HepG2 (cell line): ENCODE data around the gene CORO7. TPM values are rescaled to one million over a fixed set of nuclear protein-coding genes. Genes with fewer than 3 reads are reported as not detected.
A peak's percentile ranks its signal among the peaks of the same experiment; 100 is the strongest.

ENCODE experiments used
- FOXJ3 ChIP-seq: sonication (generic); formaldehyde crosslinking; IDR thresholded peaks from 2 replicates; pipeline ENCODE4 v1.4.0; 2020; ENCODE audit warnings: missing genetic modification reagents, mild to moderate bottlenecking, borderline replicate concordance
- KAT8 ChIP-seq: IDR thresholded peaks from 2 replicates; pipeline ENCODE4 v1.6.1; 2016; ENCODE audit warnings: missing genetic modification reagents, missing compliant biosample characterization
- MZF1 ChIP-seq: sonication (generic); formaldehyde crosslinking; IDR thresholded peaks from 2 replicates; pipeline ENCODE4 v1.8.1; 2023; ENCODE audit warnings: mild to moderate bottlenecking, missing genetic modification reagents, borderline replicate concordance
- PITX1 ChIP-seq: sonication (generic); formaldehyde crosslinking; IDR thresholded peaks from 2 replicates; pipeline ENCODE4 v1.5.1; 2020; ENCODE audit warnings: mild to moderate bottlenecking, missing genetic modification reagents
- SP140L ChIP-seq: sonication (generic); formaldehyde crosslinking; IDR thresholded peaks from 2 replicates; pipeline ENCODE4 v1.4.0; 2020; ENCODE audit warnings: missing genetic modification reagents, borderline replicate concordance
- TOPORS ChIP-seq: sonication (generic); formaldehyde crosslinking; IDR thresholded peaks from 2 replicates; pipeline ENCODE4 v1.8.0; 2023; ENCODE audit warnings: mild to moderate bottlenecking, missing genetic modification reagents
- XBP1 ChIP-seq: sonication (generic); formaldehyde crosslinking; IDR thresholded peaks from 2 replicates; pipeline ENCODE4 v1.5.0; 2020; ENCODE audit warnings: missing genetic modification reagents
- ZNF331 ChIP-seq: sonication (generic); formaldehyde crosslinking; IDR thresholded peaks from 2 replicates; pipeline ENCODE4 v1.4.0; 2020; ENCODE audit warnings: missing genetic modification reagents
- ZNF501 ChIP-seq: sonication (generic); formaldehyde crosslinking; IDR thresholded peaks from 2 replicates; pipeline ENCODE4 v1.5.1; 2020; ENCODE audit warnings: mild to moderate bottlenecking, moderate library complexity, missing genetic modification reagents
- ZNF782 ChIP-seq: sonication (generic); formaldehyde crosslinking; IDR thresholded peaks from 2 replicates; pipeline ENCODE4 v1.4.0; 2020; ENCODE audit warnings: missing genetic modification reagents, mild to moderate bottlenecking, borderline replicate concordance
- polyA plus RNA-seq, 8 experiments: library from polyadenylated mRNA; depleted of rRNA in 3 of 8; stranded (reverse) in 7 of 8; unstranded in 1 of 8; fragments of >200 nt; fragmentation: Illumina TruSeq in 4 of 8; extraction: Trizol in 4 of 8; gene quantifications; 2 replicates each; pipeline versions ENCODE4 v1.2.1 to v1.2.3, GENCODE V29; 2011 to 2016; ENCODE audit warnings: low read depth in 4 of 8, missing spikeins in 1 of 8, mixed read lengths in 1 of 8; ENCODE audit not compliant: insufficient read depth in 1 of 8
- total RNA-seq, 5 experiments: library from RNA; depleted of rRNA; stranded (reverse); fragments of >200 nt; fragmentation: Illumina TruSeq; extraction: Trizol; gene quantifications; 2 replicates each; pipeline ENCODE4 v1.2.3, GENCODE V29; 2016; ENCODE audit warnings: low read depth in 1 of 5
- TF ChIP-seq, protein P1 (sequence below): sonication (generic); formaldehyde crosslinking; IDR thresholded peaks from 2 replicates; pipeline ENCODE4 v1.9.0; 2021; ENCODE audit warnings: missing genetic modification reagents, mild to moderate bottlenecking, borderline replicate concordance
- TF ChIP-seq, protein P2 (sequence below): sonication (generic); formaldehyde crosslinking; IDR thresholded peaks from 2 replicates; pipeline ENCODE4 v1.4.0; 2020; ENCODE audit warnings: missing genetic modification reagents
- TF ChIP-seq, protein P3 (sequence below): sonication (generic); formaldehyde crosslinking; IDR thresholded peaks from 2 replicates; pipeline ENCODE4 v1.4.0; 2020; ENCODE audit warnings: mild to moderate bottlenecking, missing genetic modification reagents

CORO7 gene
- total and polyA plus RNA-seq, 2 of the 13 experiments (the other 11 are each of a cell fraction or from before 2014, with no cell fraction given): 9.9 to 14.3 TPM

DNA sequence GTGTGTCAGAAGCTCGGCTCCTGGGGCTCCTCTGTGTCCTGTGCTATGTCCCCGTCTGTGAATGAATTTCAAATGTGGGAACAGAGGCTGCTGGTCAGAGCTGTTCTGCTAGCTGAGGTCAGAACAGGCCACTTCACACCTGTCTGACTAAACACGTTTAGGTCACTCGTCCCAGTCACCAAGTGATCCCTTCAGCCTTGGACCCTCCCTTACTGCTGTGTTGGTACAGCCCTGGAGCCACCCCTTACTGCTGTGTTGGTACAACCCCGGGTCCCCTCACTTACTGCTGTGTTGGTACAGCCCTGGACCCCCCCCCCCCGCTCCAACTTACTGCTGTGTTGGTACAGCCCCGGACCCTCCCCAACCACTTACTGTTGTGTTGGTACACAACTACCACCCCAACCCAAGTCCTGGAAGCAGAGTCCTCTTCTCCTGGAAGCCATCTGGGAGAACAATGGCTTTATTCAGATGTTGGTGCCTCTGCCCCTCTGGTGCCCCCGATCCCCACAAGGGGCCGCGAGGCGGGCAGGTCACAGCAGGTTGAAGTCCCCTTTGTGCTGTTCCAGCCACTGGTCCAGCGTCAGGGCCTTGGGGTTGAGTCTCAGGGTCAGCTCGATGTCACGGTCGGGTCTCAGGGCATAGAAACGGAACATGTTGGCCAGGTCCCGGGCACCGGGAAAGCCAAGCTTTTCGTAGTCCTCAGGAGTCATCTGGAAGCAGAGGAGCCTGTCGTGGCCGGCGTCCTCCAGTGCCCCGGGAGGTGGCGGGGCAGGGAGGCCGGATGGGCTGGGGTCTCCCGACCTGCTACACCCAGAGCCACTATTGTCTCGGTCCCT is 45.1 kb upstream of the CORO7 start (continued):
- no peak; the same call in 1 of the 2 replicates for TF ChIP-seq ZNF782 (CRISPR knock-in tag)
- TF ChIP-seq KAT8: peak; percentile 56; the same call in 1 of the 2 replicates
- no peak for TF ChIP-seq MZF1 (CRISPR knock-in tag)
- TF ChIP-seq, protein P1, sequence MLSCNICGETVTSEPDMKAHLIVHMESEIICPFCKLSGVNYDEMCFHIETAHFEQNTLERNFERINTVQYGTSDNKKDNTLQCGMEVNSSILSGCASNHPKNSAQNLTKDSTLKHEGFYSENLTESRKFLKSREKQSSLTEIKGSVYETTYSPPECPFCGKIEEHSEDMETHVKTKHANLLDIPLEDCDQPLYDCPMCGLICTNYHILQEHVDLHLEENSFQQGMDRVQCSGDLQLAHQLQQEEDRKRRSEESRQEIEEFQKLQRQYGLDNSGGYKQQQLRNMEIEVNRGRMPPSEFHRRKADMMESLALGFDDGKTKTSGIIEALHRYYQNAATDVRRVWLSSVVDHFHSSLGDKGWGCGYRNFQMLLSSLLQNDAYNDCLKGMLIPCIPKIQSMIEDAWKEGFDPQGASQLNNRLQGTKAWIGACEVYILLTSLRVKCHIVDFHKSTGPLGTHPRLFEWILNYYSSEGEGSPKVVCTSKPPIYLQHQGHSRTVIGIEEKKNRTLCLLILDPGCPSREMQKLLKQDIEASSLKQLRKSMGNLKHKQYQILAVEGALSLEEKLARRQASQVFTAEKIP (CRISPR knock-in tag): no peak
- no peak for TF ChIP-seq TOPORS (CRISPR knock-in tag)
- TF ChIP-seq ZNF501 (CRISPR knock-in tag): no peak
- no peak for TF ChIP-seq SP140L
- TF ChIP-seq XBP1 (CRISPR knock-in tag): no peak
- TF ChIP-seq, protein P2, sequence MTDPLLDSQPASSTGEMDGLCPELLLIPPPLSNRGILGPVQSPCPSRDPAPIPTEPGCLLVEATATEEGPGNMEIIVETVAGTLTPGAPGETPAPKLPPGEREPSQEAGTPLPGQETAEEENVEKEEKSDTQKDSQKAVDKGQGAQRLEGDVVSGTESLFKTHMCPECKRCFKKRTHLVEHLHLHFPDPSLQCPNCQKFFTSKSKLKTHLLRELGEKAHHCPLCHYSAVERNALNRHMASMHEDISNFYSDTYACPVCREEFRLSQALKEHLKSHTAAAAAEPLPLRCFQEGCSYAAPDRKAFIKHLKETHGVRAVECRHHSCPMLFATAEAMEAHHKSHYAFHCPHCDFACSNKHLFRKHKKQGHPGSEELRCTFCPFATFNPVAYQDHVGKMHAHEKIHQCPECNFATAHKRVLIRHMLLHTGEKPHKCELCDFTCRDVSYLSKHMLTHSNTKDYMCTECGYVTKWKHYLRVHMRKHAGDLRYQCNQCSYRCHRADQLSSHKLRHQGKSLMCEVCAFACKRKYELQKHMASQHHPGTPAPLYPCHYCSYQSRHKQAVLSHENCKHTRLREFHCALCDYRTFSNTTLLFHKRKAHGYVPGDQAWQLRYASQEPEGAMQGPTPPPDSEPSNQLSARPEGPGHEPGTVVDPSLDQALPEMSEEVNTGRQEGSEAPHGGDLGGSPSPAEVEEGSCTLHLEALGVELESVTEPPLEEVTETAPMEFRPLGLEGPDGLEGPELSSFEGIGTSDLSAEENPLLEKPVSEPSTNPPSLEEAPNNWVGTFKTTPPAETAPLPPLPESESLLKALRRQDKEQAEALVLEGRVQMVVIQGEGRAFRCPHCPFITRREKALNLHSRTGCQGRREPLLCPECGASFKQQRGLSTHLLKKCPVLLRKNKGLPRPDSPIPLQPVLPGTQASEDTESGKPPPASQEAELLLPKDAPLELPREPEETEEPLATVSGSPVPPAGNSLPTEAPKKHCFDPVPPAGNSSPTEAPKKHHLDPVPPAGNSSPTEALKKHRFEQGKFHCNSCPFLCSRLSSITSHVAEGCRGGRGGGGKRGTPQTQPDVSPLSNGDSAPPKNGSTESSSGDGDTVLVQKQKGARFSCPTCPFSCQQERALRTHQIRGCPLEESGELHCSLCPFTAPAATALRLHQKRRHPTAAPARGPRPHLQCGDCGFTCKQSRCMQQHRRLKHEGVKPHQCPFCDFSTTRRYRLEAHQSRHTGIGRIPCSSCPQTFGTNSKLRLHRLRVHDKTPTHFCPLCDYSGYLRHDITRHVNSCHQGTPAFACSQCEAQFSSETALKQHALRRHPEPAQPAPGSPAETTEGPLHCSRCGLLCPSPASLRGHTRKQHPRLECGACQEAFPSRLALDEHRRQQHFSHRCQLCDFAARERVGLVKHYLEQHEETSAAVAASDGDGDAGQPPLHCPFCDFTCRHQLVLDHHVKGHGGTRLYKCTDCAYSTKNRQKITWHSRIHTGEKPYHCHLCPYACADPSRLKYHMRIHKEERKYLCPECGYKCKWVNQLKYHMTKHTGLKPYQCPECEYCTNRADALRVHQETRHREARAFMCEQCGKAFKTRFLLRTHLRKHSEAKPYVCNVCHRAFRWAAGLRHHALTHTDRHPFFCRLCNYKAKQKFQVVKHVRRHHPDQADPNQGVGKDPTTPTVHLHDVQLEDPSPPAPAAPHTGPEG (CRISPR knock-in tag): no peak
- peak; percentile 63; the same call in 1 of the 2 replicates for TF ChIP-seq PITX1 (CRISPR knock-in tag)
- TF ChIP-seq, protein P3, sequence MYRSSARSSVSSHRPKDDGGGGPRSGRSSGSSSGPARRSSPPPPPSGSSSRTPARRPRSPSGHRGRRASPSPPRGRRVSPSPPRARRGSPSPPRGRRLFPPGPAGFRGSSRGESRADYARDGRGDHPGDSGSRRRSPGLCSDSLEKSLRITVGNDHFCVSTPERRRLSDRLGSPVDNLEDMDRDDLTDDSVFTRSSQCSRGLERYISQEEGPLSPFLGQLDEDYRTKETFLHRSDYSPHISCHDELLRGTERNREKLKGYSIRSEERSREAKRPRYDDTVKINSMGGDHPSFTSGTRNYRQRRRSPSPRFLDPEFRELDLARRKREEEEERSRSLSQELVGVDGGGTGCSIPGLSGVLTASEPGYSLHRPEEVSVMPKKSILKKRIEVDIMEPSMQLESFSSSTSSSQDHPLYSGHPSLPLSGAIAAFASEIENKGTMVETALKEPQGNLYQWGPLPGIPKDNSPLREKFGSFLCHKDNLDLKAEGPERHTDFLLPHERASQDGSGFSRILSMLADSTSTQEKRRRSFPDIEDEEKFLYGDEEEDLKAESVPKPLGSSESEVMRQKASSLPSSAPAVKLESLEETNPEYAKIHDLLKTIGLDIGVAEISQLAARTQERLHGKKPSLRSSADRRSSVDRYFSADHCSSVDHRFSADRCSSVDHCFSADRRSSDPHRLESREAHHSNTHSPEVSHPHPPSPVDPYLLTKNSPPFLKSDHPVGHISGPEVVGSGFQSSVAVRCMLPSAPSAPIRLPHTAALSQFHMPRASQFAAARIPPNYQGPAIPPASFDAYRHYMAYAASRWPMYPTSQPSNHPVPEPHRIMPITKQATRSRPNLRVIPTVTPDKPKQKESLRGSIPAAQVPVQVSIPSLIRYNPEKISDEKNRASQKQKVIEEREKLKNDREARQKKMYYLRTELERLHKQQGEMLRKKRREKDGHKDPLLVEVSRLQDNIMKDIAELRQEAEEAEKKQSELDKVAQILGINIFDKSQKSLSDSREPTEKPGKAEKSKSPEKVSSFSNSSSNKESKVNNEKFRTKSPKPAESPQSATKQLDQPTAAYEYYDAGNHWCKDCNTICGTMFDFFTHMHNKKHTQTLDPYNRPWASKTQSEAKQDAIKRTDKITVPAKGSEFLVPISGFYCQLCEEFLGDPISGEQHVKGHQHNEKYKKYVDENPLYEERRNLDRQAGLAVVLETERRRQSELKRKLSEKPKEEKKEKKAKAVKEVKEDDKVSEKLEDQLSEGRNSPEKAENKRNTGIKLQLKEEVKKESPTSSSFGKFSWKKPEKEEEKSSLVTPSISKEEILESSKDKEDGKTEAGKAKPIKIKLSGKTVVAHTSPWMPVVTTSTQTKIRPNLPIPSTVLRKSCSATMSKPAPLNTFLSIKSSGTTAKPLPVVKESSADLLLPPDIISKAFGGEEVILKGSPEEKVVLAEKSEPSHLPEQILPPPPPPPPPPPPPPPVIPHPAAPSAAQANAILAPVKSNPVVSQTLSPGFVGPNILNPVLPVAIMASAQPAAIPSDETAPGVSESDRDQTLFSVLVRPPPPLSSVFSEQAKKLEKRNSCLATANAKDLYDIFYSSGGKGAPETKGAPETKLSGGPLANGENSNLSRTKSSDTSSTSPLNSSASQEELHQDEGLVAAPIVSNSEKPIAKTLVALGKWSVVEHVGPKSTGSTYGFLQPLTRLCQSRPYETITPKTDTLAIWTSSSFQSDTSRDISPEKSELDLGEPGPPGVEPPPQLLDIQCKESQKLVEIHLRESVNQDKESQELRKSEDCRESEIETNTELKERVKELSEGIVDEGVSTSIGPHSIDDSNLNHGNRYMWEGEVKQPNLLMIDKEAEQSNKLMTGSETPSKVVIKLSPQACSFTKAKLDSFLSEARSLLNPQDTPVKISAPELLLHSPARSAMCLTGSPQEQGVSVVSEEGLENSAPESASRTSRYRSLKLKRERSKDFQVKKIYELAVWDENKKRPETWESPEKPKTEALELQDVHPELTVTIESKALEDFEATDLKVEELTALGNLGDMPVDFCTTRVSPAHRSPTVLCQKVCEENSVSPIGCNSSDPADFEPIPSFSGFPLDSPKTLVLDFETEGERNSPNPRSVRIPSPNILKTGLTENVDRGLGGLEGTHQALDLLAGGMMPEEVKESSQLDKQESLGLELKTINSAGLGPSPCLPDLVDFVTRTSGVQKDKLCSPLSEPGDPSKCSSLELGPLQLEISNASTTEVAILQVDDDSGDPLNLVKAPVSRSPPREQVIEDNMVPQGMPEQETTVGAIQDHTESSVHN: no peak
- peak; percentile 84; the same call in 1 of the 2 replicates for TF ChIP-seq FOXJ3 (CRISPR knock-in tag)
- no peak for TF ChIP-seq ZNF331 (CRISPR knock-in tag)
